Measurements from ENCODE around the gene SPNS3. TPM values are rescaled to one million over a fixed set of nuclear protein-coding genes. Genes with fewer than 3 reads are reported as not detected.

SPNS3 gene
- total and polyA plus RNA-seq, 2 donors (not counting 3 experiments of a cell fraction or from before 2014, with no cell fraction given): 0.18 to 0.66 TPM

GRCh38 chr17:4440021-4440420, 6.3 kb downstream of the SPNS3 start:
- intact Hi-C loops (cut with micrococcal nuclease) (no loop called here), dilution Hi-C loops (cut with MboI; ENCODE audit: extremely low pct_ligation_motif_present, low sequenced_read_pairs) (no loop called here)
- no peak overlapping the region for H2AFZ ChIP-seq (ENCODE audit: low read depth, low read length)
- no peak for TF ChIP-seq GATA2 (IDR thresholded peaks at IDR 0.05; ENCODE audit: insufficient read depth, insufficient read length, low read depth, low read length)
- H3K9me3 ChIP-seq (replicated peaks; ENCODE audit: control insufficient read depth, insufficient read depth, low read length): no peaks in the 10 kb centered on the region
- no peak overlapping the region for H3K27ac ChIP-seq (ENCODE audit: insufficient read depth, low read depth, low read length)
- no peak overlapping the region for H3K4me3 ChIP-seq (replicated peaks in 1 of 3; ENCODE audit: insufficient read depth in 1 of 3, low read depth in 1 of 3, low read length in 3 of 3)
- H3K36me3 ChIP-seq (ENCODE audit: control insufficient read depth in 2 of 2, extremely low read depth in 1 of 2, insufficient read depth in 2 of 2, low read length in 2 of 2): no peaks in the 10 kb centered on the region
- H3K9me1 ChIP-seq (replicated peaks; ENCODE audit: control insufficient read depth, extremely low read depth, insufficient read depth, low read length): no peaks in the 10 kb centered on the region
- BruUV-seq (replicated peaks): no TSS peak
- H4K20me1 ChIP-seq (replicated peaks; ENCODE audit: control insufficient read depth, extremely low read depth, insufficient read depth, low read length): no peaks in the 10 kb centered on the region
- DNase-seq (ENCODE audit: low read depth, low spot score): no peak
- ChIA-PET CTCF (interaction anchor here (0.8 kb wide), 1 partner anchor 19 kb away, joined by 3 read pairs; no protein-coding TSS in a partner anchor), POLR2A (no interaction called here)
- no peaks in the 10 kb centered on the region for H3K79me2 ChIP-seq (ENCODE audit: control insufficient read depth, insufficient read depth, low read length)
- no peak for FAIRE-seq
- no peaks in the 10 kb centered on the region for H3K4me1 ChIP-seq (ENCODE audit: control insufficient read depth, extremely low read depth, insufficient read depth, low read length)
- H3K27me3 ChIP-seq (ENCODE audit: control insufficient read depth in 2 of 2, insufficient read depth in 2 of 2, low read length in 2 of 2): no peaks in the 10 kb centered on the region
- no peak overlapping the region for H3K9ac ChIP-seq (replicated peaks; ENCODE audit: extremely low read depth, insufficient read depth, low read length)
- no peak overlapping the region for H3K4me2 ChIP-seq (ENCODE audit: insufficient read depth, low read length)

GRCh38 chr17:4440690-4441686, 7.2 kb downstream of the SPNS3 start:
- DNase-seq (ENCODE audit: low read depth, low spot score) (no peak), FAIRE-seq (no peak)
- no peak overlapping the region for H3K9ac ChIP-seq (replicated peaks; ENCODE audit: extremely low read depth, insufficient read depth, low read length)
- dilution Hi-C loops (cut with MboI; ENCODE audit: extremely low pct_ligation_motif_present, low sequenced_read_pairs) (no loop called here), intact Hi-C loops (cut with micrococcal nuclease) (no loop called here)
- H3K79me2 ChIP-seq (ENCODE audit: control insufficient read depth, insufficient read depth, low read length): no peaks in the 10 kb centered on the region
- no peaks in the 10 kb centered on the region for H3K9me1 ChIP-seq (replicated peaks; ENCODE audit: control insufficient read depth, extremely low read depth, insufficient read depth, low read length)
- ChIA-PET CTCF (interaction anchor here (0.7 kb wide), 1 partner anchor 19 kb away, joined by 3 read pairs; no protein-coding TSS in a partner anchor), POLR2A (no interaction called here)
- no peak for TF ChIP-seq JUN (IDR thresholded peaks at IDR 0.05; ENCODE audit: borderline replicate concordance, insufficient read depth, insufficient read length, low read depth)
- TF ChIP-seq POLR2A (IDR thresholded peaks at IDR 0.05; ENCODE audit: low read depth, low read length): no peak
- H3K27me3 ChIP-seq (ENCODE audit: control insufficient read depth in 2 of 2, insufficient read depth in 2 of 2, low read length in 2 of 2): no peaks in the 10 kb centered on the region
- no TSS peak for BruUV-seq (replicated peaks)
- no peaks in the 10 kb centered on the region for H3K9me3 ChIP-seq (replicated peaks; ENCODE audit: control insufficient read depth, insufficient read depth, low read length)
- H3K4me3 ChIP-seq (replicated peaks in 1 of 3; ENCODE audit: insufficient read depth in 1 of 3, low read depth in 1 of 3, low read length in 3 of 3): no peak overlapping the region
- H3K36me3 ChIP-seq (ENCODE audit: control insufficient read depth in 2 of 2, extremely low read depth in 1 of 2, insufficient read depth in 2 of 2, low read length in 2 of 2): no peaks in the 10 kb centered on the region
- H3K4me2 ChIP-seq (ENCODE audit: insufficient read depth, low read length): no peak overlapping the region
- no peaks in the 10 kb centered on the region for H3K4me1 ChIP-seq (ENCODE audit: control insufficient read depth, extremely low read depth, insufficient read depth, low read length)
- no peak overlapping the region for H3K27ac ChIP-seq (ENCODE audit: insufficient read depth, low read depth, low read length)
- H4K20me1 ChIP-seq (replicated peaks; ENCODE audit: control insufficient read depth, extremely low read depth, insufficient read depth, low read length): no peaks in the 10 kb centered on the region
- H2AFZ ChIP-seq (ENCODE audit: low read depth, low read length): no peak overlapping the region

Measured in endothelial cell of umbilical vein (primary cell).